Medulla oblongata (tissue), 1 donor: Measurements from ENCODE around the gene LACTBL1.
"Not testable (repeated sequence)": the region's sequence is repeated elsewhere in the genome, so short reads cannot be mapped to it uniquely, and the experiment has no call there.

Source experiments
- DNase-seq: peaks from one replicate; pipeline ENCODE4 v3.0.0-alpha.2; 2015; ENCODE audit errors: extremely low spot score

The LACTBL1 gene

GRCh38 chr1:22976461-22977243, 4.0 kb upstream of the LACTBL1 start:
- DNase-seq = peak; percentile 77

- DNase-seq = no peak
Measured at GRCh38 chr1:22976127-22976460, 3.4 kb upstream of the LACTBL1 start.

- DNase-seq = no peak
Measured at GRCh38 chr1:22975694-22976093, 3.0 kb upstream of the LACTBL1 start.

- DNase-seq = no peak
Measured at GRCh38 chr1:22971611-22972405, 858 bp downstream of the LACTBL1 start.

GRCh38 chr1:22971161-22971560, 1.5 kb downstream of the LACTBL1 start:
- DNase-seq = no peak

- no peak for DNase-seq
Measured at GRCh38 chr1:22970096-22970495, 2.6 kb downstream of the LACTBL1 start.

GRCh38 chr1:22969304-22969709, 3.4 kb downstream of the LACTBL1 start:
- DNase-seq = peak; percentile 18

GRCh38 chr1:22967833-22968232, 4.8 kb downstream of the LACTBL1 start:
- DNase-seq = no peak

- no peak for DNase-seq
Measured at GRCh38 chr1:22966309-22966708, 6.4 kb downstream of the LACTBL1 start.

- DNase-seq = no peak
Measured at GRCh38 chr1:22963044-22963677, 9.5 kb downstream of the LACTBL1 start.

- DNase-seq = no peak
Measured at GRCh38 chr1:22962558-22962957, 10.1 kb downstream of the LACTBL1 start.

GRCh38 chr1:22959545-22960360, 12.9 kb downstream of the LACTBL1 start:
- no peak for DNase-seq

- DNase-seq = no peak
Measured at GRCh38 chr1:22958556-22958955, 14.1 kb downstream of the LACTBL1 start.

- DNase-seq = no peak
Measured at GRCh38 chr1:22957066-22957465, 15.6 kb downstream of the LACTBL1 start.

- DNase-seq = no peak
Measured at GRCh38 chr1:22955146-22955545, 17.5 kb downstream of the LACTBL1 start.

- DNase-seq = no peak
Measured at GRCh38 chr1:22953740-22954141, 18.9 kb downstream of the LACTBL1 start.

- DNase-seq = no peak
Measured at GRCh38 chr1:22953057-22953739, 19.5 kb downstream of the LACTBL1 start.

GRCh38 chr1:22952694-22953056, 20.0 kb downstream of the LACTBL1 start:
- no peak for DNase-seq

GRCh38 chr1:22951796-22952195, 20.9 kb downstream of the LACTBL1 start:
- DNase-seq = no peak

GRCh38 chr1:22949822-22950331, 22.8 kb downstream of the LACTBL1 start:
- no peak for DNase-seq

GRCh38 chr1:22945171-22945570, 27.5 kb downstream of the LACTBL1 start:
- DNase-seq = not testable (repeated sequence)
